ENCODE results near the gene SMC1B.
"Not testable (repeated sequence)": the region's sequence is repeated elsewhere in the genome, so short reads cannot be mapped to it uniquely, and the experiment has no call there.

Gene SMC1B

DNA sequence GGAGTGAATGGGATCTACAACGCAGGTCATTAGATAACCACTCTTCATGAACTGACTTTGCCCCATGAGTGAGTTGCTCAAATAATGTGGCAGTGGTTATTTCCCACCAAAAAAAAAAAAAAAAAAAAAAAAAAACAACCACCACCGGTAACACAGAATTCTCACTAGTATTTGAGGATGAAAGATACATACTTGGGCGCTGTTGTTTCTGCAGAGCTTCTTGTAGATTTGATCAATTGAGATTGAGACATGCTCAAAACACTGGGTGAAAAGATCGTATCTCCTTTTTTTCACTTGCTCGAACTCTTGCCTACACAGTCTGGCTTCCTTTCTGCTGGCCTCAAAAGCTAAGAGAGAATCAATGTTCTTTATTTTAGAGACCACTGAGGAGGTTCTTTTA lies 59.6 kb downstream of the SMC1B start:
- Histone ChIP-seq H3F3A (ENCODE audit: insufficient read depth) (no peaks in the 10 kb centered on the region), H3K36me3 (ENCODE audit: low read length) (no peaks in the 10 kb centered on the region), H3K4me2 (ENCODE audit: low read depth, low read length, poor library complexity, severe bottlenecking) (no peak overlapping the region), H3K9ac (ENCODE audit: low read length) (no peak overlapping the region), H3K9me2 (replicated peaks; ENCODE audit: insufficient read depth, low read length) (no peaks in the 10 kb centered on the region), H3K4me3 (ENCODE audit: insufficient read depth, low read length, poor library complexity, severe bottlenecking) (no peak overlapping the region), H3K9me3 (ENCODE audit: insufficient read depth, low read length) (no peaks in the 10 kb centered on the region), H4K20me1 (ENCODE audit: low read depth, low read length) (no peaks in the 10 kb centered on the region), H3K27me3 (ENCODE audit: low read length) (no peaks in the 10 kb centered on the region), H3K27ac (ENCODE audit: low read depth, low read length) (no peak overlapping the region), H2AFZ (ENCODE audit: low read depth, low read length, severe bottlenecking) (no peak overlapping the region), H3K79me2 (ENCODE audit: insufficient read depth, low read length) (no peaks in the 10 kb centered on the region)
- TF ChIP-seq EZH2phosphoT487 (conservative IDR thresholded peaks at IDR 0.05; ENCODE audit: low read length) = no peak
- TF ChIP-seq CTCF (IDR thresholded peaks at IDR 0.05; ENCODE audit: insufficient read depth, low read length, poor library complexity, severe bottlenecking) = no peak

GRCh38 chr22:45352757-45353156 lies 60.6 kb downstream of the SMC1B start:
- not testable (repeated sequence) for H3K27me3 ChIP-seq (ENCODE audit: low read length)

GRCh38 chr22:45351956-45352355 lies 61.4 kb downstream of the SMC1B start:
- Histone ChIP-seq H3K9me3 (ENCODE audit: insufficient read depth, low read length) (no peaks in the 10 kb centered on the region), H3K27me3 (ENCODE audit: low read length) (no peaks in the 10 kb centered on the region), H4K20me1 (ENCODE audit: low read depth, low read length) (no peaks in the 10 kb centered on the region), H3K4me3 (ENCODE audit: insufficient read depth, low read length, poor library complexity, severe bottlenecking) (no peak overlapping the region), H3K79me2 (ENCODE audit: insufficient read depth, low read length) (no peaks in the 10 kb centered on the region), H3K36me3 (ENCODE audit: low read length) (no peaks in the 10 kb centered on the region), H3K9ac (ENCODE audit: low read length) (no peak overlapping the region), H3F3A (ENCODE audit: insufficient read depth) (no peaks in the 10 kb centered on the region), H3K4me2 (ENCODE audit: low read depth, low read length, poor library complexity, severe bottlenecking) (no peak overlapping the region), H3K9me2 (replicated peaks; ENCODE audit: insufficient read depth, low read length) (no peaks in the 10 kb centered on the region), H2AFZ (ENCODE audit: low read depth, low read length, severe bottlenecking) (no peak overlapping the region), H3K27ac (ENCODE audit: low read depth, low read length) (no peak overlapping the region)
- TF ChIP-seq CTCF (IDR thresholded peaks at IDR 0.05; ENCODE audit: insufficient read depth, low read length, poor library complexity, severe bottlenecking) (no peak), EZH2phosphoT487 (conservative IDR thresholded peaks at IDR 0.05; ENCODE audit: low read length) (no peak)

More at GRCh38 chr22:45352757-45353156, 60.6 kb downstream of the SMC1B start:
- H3K36me3 ChIP-seq (ENCODE audit: low read length); H3F3A ChIP-seq (ENCODE audit: insufficient read depth); H3K79me2 ChIP-seq (ENCODE audit: insufficient read depth, low read length); H2AFZ ChIP-seq (ENCODE audit: low read depth, low read length, severe bottlenecking); H3K4me2 ChIP-seq (ENCODE audit: low read depth, low read length, poor library complexity, severe bottlenecking); H4K20me1 ChIP-seq (ENCODE audit: low read depth, low read length); H3K4me3 ChIP-seq (ENCODE audit: insufficient read depth, low read length, poor library complexity, severe bottlenecking); H3K9ac ChIP-seq (ENCODE audit: low read length); H3K27ac ChIP-seq (ENCODE audit: low read depth, low read length); H3K9me3 ChIP-seq (ENCODE audit: insufficient read depth, low read length); H3K9me2 ChIP-seq (replicated peaks; ENCODE audit: insufficient read depth, low read length): not testable (repeated sequence)

DNA sequence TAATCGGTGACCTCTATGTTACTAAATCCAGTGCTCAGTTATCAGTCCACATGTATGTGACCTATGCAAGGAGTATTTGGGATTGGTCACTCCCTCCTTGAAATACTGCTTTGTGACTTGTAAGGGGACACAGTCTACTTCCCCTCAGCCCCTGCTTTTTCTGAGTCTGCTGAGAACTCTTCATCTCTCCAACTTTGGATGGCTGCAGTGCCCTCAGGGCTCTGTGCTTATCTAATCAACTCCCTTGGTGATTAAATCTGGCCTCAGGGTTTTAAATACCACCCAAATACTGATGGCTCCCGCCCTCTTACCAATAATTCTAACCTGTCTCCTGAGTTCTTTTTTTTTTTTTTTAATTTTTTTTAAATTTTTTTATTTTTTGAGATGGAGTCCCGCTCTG lies 63.5 kb downstream of the SMC1B start:
- TF ChIP-seq CTCF (IDR thresholded peaks at IDR 0.05; ENCODE audit: insufficient read depth, low read length, poor library complexity, severe bottlenecking) = no peak
- TF ChIP-seq EZH2phosphoT487 (conservative IDR thresholded peaks at IDR 0.05; ENCODE audit: low read length) = no peak
- Histone ChIP-seq H3K9me3 (ENCODE audit: insufficient read depth, low read length) (no peaks in the 10 kb centered on the region), H3K4me2 (ENCODE audit: low read depth, low read length, poor library complexity, severe bottlenecking) (no peak overlapping the region), H3K27me3 (ENCODE audit: low read length) (no peaks in the 10 kb centered on the region), H3F3A (ENCODE audit: insufficient read depth) (no peaks in the 10 kb centered on the region), H3K9me2 (replicated peaks; ENCODE audit: insufficient read depth, low read length) (no peaks in the 10 kb centered on the region), H3K36me3 (ENCODE audit: low read length) (no peaks in the 10 kb centered on the region), H3K9ac (ENCODE audit: low read length) (no peak overlapping the region), H4K20me1 (ENCODE audit: low read depth, low read length) (no peaks in the 10 kb centered on the region), H2AFZ (ENCODE audit: low read depth, low read length, severe bottlenecking) (no peak overlapping the region), H3K4me3 (ENCODE audit: insufficient read depth, low read length, poor library complexity, severe bottlenecking) (no peak overlapping the region), H3K27ac (ENCODE audit: low read depth, low read length) (no peak overlapping the region), H3K79me2 (ENCODE audit: insufficient read depth, low read length) (no peaks in the 10 kb centered on the region)

Measured in SU-DHL-6 (cell line).